HepG2 (cell line): Measurements from ENCODE around the gene CER1. TPM values are rescaled to one million over a fixed set of nuclear protein-coding genes. Genes with fewer than 3 reads are reported as not detected.
A peak's percentile ranks its signal among the peaks of the same experiment; 100 is the strongest.

Experiments
- ARID5B ChIP-seq: IDR thresholded peaks from 2 replicates; pipeline ENCODE4 v1.4.0; 2020; ENCODE audit warnings: mild to moderate bottlenecking, missing genetic modification reagents
- ATM ChIP-seq: fragments of 450-650 bp; IDR thresholded peaks from 2 replicates; pipeline ENCODE4 v1.7.1; 2017; ENCODE audit warnings: mild to moderate bottlenecking, borderline replicate concordance
- ATRX ChIP-seq: sonication (generic); formaldehyde crosslinking; IDR thresholded peaks from 2 replicates; pipeline ENCODE4 v1.4.0; 2020; ENCODE audit warnings: missing genetic modification reagents, borderline replicate concordance
- CBX2 ChIP-seq, 2 experiments: fragments of 200-600 bp in 1 of 2; sonication (generic); formaldehyde crosslinking in 1 of 2; IDR thresholded peaks; 2 replicates each; pipeline versions ENCODE4 v1.7.0 to v1.8.1; 2018 to 2022; ENCODE audit warnings: low read depth in 2 of 2, low read length in 1 of 2, mild to moderate bottlenecking in 1 of 2, missing genetic modification reagents in 1 of 2
- CCDC6 ChIP-seq: sonication (generic); formaldehyde crosslinking; IDR thresholded peaks from 2 replicates; pipeline ENCODE4 v1.8.1; 2022; ENCODE audit warnings: mild to moderate bottlenecking, missing genetic modification reagents, moderate library complexity
- CREM ChIP-seq, 2 experiments: sonication (generic) in 1 of 2; formaldehyde crosslinking in 1 of 2; IDR thresholded peaks; 2 replicates each; pipeline versions ENCODE4 v1.4.0 to v1.6.1; 2016 to 2020; ENCODE audit warnings: antibody characterized with exemption in 1 of 2, mild to moderate bottlenecking in 1 of 2, missing genetic modification reagents in 1 of 2
- EHMT2 ChIP-seq: fragments of 200-600 bp; sonication (generic); IDR thresholded peaks from 2 replicates; pipeline ENCODE4 v1.7.0; 2017; ENCODE audit warnings: antibody characterized with exemption, low read depth, low read length, borderline replicate concordance
- FOXA1 ChIP-seq, 2 experiments: fragments of 450-650 bp in 1 of 2; sonication (generic) in 1 of 2; formaldehyde crosslinking in 1 of 2; IDR thresholded peaks; 2 replicates each; pipeline versions ENCODE4 v1.4.0 to v1.6.1; 2016 to 2020; ENCODE audit warnings: missing genetic modification reagents in 1 of 2
- HNF1B ChIP-seq: sonication (generic); formaldehyde crosslinking; IDR thresholded peaks from 2 replicates; pipeline ENCODE4 v1.5.1; 2020; ENCODE audit warnings: mild to moderate bottlenecking, moderate library complexity, missing genetic modification reagents
- NPAS2 ChIP-seq: sonication (generic); formaldehyde crosslinking; IDR thresholded peaks from 2 replicates; pipeline ENCODE4 v1.8.0; 2022; ENCODE audit warnings: mild to moderate bottlenecking, missing genetic modification reagents, borderline replicate concordance
- PRPF4 ChIP-seq: fragments of 200-400 bp; formaldehyde crosslinking; IDR thresholded peaks from 2 replicates; pipeline ENCODE4 v1.6.1; 2016; ENCODE audit warnings: low read length, low read depth; ENCODE audit not compliant: poor library complexity, severe bottlenecking
- RERE ChIP-seq: IDR thresholded peaks from 2 replicates; pipeline ENCODE4 v1.6.1; 2016; ENCODE audit warnings: low read depth, missing genetic modification reagents, missing compliant biosample characterization
- ZNF121 ChIP-seq: sonication (generic); formaldehyde crosslinking; IDR thresholded peaks from 2 replicates; pipeline ENCODE4 v1.5.0; 2020; ENCODE audit warnings: mild to moderate bottlenecking, missing genetic modification reagents
- ZNF24 ChIP-seq: fragments of 450-650 bp; IDR thresholded peaks from 2 replicates; pipeline ENCODE4 v1.6.1; 2017; ENCODE audit warnings: antibody characterized with exemption, mild to moderate bottlenecking
- ZNF512 ChIP-seq: sonication (generic); formaldehyde crosslinking; IDR thresholded peaks from 2 replicates; pipeline ENCODE4 v1.4.0; 2020; ENCODE audit warnings: mild to moderate bottlenecking, missing genetic modification reagents
- ZNF768 ChIP-seq: sonication (generic); formaldehyde crosslinking; IDR thresholded peaks from 2 replicates; pipeline ENCODE4 v1.4.0; 2020; ENCODE audit warnings: missing genetic modification reagents
- polyA plus RNA-seq, 8 experiments: library from polyadenylated mRNA; depleted of rRNA in 3 of 8; stranded (reverse) in 7 of 8; unstranded in 1 of 8; fragments of >200 nt; fragmentation: Illumina TruSeq in 4 of 8; extraction: Trizol in 4 of 8; gene quantifications; 2 replicates each; pipeline versions ENCODE4 v1.2.1 to v1.2.3, GENCODE V29; 2011 to 2016; ENCODE audit warnings: low read depth in 4 of 8, missing spikeins in 1 of 8, mixed read lengths in 1 of 8; ENCODE audit not compliant: insufficient read depth in 1 of 8
- total RNA-seq, 5 experiments: library from RNA; depleted of rRNA; stranded (reverse); fragments of >200 nt; fragmentation: Illumina TruSeq; extraction: Trizol; gene quantifications; 2 replicates each; pipeline ENCODE4 v1.2.3, GENCODE V29; 2016; ENCODE audit warnings: low read depth in 1 of 5

Gene CER1
- total and polyA plus RNA-seq, 2 of the 13 experiments (the other 11 are each of a cell fraction or from before 2014, with no cell fraction given): 0.18 TPM; not detected in 1

GRCh38 chr9:14693251-14693861, 29.2 kb downstream of the CER1 start, which contains the start of gene ZDHHC21 (continued):
- TF ChIP-seq ZNF512: no peak
- TF ChIP-seq ZNF121 (CRISPR knock-in tag): no peak
- TF ChIP-seq ARID5B (CRISPR knock-in tag): peak; percentile 57; the same call in 1 of the 2 replicates
- no peak for TF ChIP-seq CCDC6 (CRISPR knock-in tag)
- no peak for TF ChIP-seq ZNF24
- TF ChIP-seq RERE (CRISPR knock-in tag): no peak
- no peak for TF ChIP-seq ATM
- no peak for TF ChIP-seq FOXA1 (IDR thresholded peaks at IDR 0.05)
- no peak for TF ChIP-seq FOXA1 (CRISPR knock-in tag; IDR thresholded peaks at IDR 0.05)
- TF ChIP-seq NPAS2 (CRISPR knock-in tag): no peak
- TF ChIP-seq CREM (IDR thresholded peaks at IDR 0.05): no peak
- no peak for TF ChIP-seq CREM (CRISPR knock-in tag; IDR thresholded peaks at IDR 0.05)
- peak; percentile 64 for TF ChIP-seq ZNF768 (CRISPR knock-in tag)
- no peak for TF ChIP-seq ATRX (CRISPR knock-in tag)
- no peak for TF ChIP-seq CBX2 (IDR thresholded peaks at IDR 0.05; ENCODE audit: low read depth, low read length)
- 0 out of 2 replicates have a peak, but pooled peaks have one; percentile 23 for TF ChIP-seq CBX2 (CRISPR knock-in tag; IDR thresholded peaks at IDR 0.05; ENCODE audit: low read depth)
- TF ChIP-seq HNF1B: peak; percentile 45; the same call in 1 of the 2 replicates
- TF ChIP-seq EHMT2: no peak
- TF ChIP-seq PRPF4: no peak
